PFSK-1 (cell line): Measurements from ENCODE around the gene AGBL3.

ENCODE experiments used
- POLR2AphosphoS5 ChIP-seq: IDR thresholded peaks from 2 replicates; pipeline ENCODE4 v1.6.1; 2012; ENCODE audit warnings: low read depth, mild to moderate bottlenecking, control low read depth, low read length, moderate library complexity
- REST ChIP-seq, 2 experiments: IDR thresholded peaks; 2 replicates each; pipeline versions ENCODE4 v1.6.1 to v1.8.0; 2011 to 2012; ENCODE audit warnings: low read depth in 2 of 2, low read length in 2 of 2, control low read depth in 1 of 2, inconsistent platforms in 1 of 2, mild to moderate bottlenecking in 1 of 2, moderate library complexity in 1 of 2; ENCODE audit not compliant: insufficient read depth in 1 of 2

GRCh38 chr7:134949171-134949570 is 37.1 kb upstream of the AGBL3 start:
- TF ChIP-seq REST (IDR thresholded peaks at IDR 0.05; ENCODE audit: insufficient read depth in 1 of 2, low read depth in 2 of 2, low read length in 2 of 2) (no peak), POLR2AphosphoS5 (no peak)
